ENCODE measurements around the gene GPATCH2. TPM values are rescaled to one million over a fixed set of nuclear protein-coding genes. Genes with fewer than 3 reads are reported as not detected.

Gene GPATCH2
- total RNA-seq, 1 experiment from 2014 or later, result 17.2 TPM

DNA sequence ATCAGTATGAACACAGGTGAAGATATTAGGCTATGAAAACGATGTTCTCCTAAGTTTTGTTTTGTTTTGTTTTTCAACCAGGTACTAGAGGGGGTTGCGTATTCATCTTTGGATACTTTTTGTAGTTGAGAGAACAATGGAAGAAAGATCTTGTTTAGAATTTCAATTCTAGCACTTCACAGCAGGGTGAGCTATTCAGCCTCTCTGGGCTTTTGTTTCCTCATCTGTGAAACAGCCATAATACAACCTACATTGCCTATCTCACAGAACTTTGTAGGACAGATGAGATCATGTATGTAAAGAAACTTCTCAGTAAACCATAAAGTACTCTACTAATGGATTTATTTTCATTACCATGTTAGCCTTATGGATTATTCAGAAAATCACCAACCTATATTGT, 199.5 kb downstream of the GPATCH2 start:
- H3K4me2 ChIP-seq (ENCODE audit: low read length), result no peak overlapping the region
- H3K9me2 ChIP-seq (replicated peaks; ENCODE audit: low read length), result no peaks in the 10 kb centered on the region
- no TSS peak for BruUV-seq (replicated peaks)
- H3K4me1 ChIP-seq (ENCODE audit: insufficient read depth, low read length), result no peaks in the 10 kb centered on the region
- no peaks in the 10 kb centered on the region for H3K79me2 ChIP-seq (ENCODE audit: low read length)
- no peak overlapping the region for H3K4me3 ChIP-seq (ENCODE audit: low read length)
- no peaks in the 10 kb centered on the region for H3F3A ChIP-seq (ENCODE audit: low read length, unreplicated experiment)
- no peak overlapping the region for H3K9ac ChIP-seq (ENCODE audit: low read length)
- 0 out of 2 replicates have a peak, but pooled peaks cover 2% of the 10 kb centered on the region for H3K36me3 ChIP-seq (ENCODE audit: low read depth, low read length)
- DNase-seq (peak; percentile 64), ATAC-seq (peak; percentile 81)
- no peaks in the 10 kb centered on the region for H4K20me1 ChIP-seq (ENCODE audit: low read length)
- no peak overlapping the region for H3K27ac ChIP-seq (ENCODE audit: low read length)
- intact Hi-C loops (cut with micrococcal nuclease), result loop anchor here (1.0 to 5.0 kb wide), 6 partner anchors 91 to 740 kb away; no protein-coding TSS in a partner anchor
- TF ChIP-seq, protein P1, sequence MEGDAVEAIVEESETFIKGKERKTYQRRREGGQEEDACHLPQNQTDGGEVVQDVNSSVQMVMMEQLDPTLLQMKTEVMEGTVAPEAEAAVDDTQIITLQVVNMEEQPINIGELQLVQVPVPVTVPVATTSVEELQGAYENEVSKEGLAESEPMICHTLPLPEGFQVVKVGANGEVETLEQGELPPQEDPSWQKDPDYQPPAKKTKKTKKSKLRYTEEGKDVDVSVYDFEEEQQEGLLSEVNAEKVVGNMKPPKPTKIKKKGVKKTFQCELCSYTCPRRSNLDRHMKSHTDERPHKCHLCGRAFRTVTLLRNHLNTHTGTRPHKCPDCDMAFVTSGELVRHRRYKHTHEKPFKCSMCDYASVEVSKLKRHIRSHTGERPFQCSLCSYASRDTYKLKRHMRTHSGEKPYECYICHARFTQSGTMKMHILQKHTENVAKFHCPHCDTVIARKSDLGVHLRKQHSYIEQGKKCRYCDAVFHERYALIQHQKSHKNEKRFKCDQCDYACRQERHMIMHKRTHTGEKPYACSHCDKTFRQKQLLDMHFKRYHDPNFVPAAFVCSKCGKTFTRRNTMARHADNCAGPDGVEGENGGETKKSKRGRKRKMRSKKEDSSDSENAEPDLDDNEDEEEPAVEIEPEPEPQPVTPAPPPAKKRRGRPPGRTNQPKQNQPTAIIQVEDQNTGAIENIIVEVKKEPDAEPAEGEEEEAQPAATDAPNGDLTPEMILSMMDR (conservative IDR thresholded peaks at IDR 0.05; ENCODE audit: low read depth, low read length), result peak; percentile 64
- no peak for TF ChIP-seq EZH2 (IDR thresholded peaks at IDR 0.05; ENCODE audit: low read length, unreplicated experiment)
- POLR2A ChIA-PET (ENCODE audit: unreplicated experiment), result no interaction called here
- no peak overlapping the region for H2AFZ ChIP-seq (ENCODE audit: low read length)
- no peaks in the 10 kb centered on the region for H3K9me3 ChIP-seq (ENCODE audit: low read length)
- no peaks in the 10 kb centered on the region for H3K27me3 ChIP-seq (ENCODE audit: low read length)
- CTCF ChIA-PET, result no interaction called here

DNA sequence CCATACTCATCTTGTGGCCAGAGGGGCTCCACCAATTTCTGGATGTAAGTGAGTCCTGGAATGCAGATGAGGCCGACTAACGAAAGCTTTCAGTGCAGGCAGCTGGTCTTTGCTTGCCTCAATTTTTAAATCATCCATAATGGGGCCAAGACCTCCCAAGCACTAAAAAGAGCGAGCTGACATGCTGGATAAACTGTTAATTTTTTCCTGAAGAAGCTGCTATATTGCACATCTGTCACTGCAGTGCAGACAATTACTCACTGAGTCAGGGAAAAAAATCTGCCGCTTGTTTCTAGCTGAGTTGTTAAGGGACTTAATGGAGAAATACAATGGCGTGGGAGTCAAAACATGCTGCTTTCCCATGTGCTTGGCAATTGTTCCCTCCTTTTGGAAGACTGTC, 205.5 kb downstream of the GPATCH2 start:
- Histone ChIP-seq H3K4me1 (ENCODE audit: insufficient read depth, low read length) (peaks cover 9% of the 10 kb centered on the region; the same call in 1 of the 2 replicates), H4K20me1 (ENCODE audit: low read length) (no peaks in the 10 kb centered on the region), H3K9me3 (ENCODE audit: low read length) (no peaks in the 10 kb centered on the region), H3K79me2 (ENCODE audit: low read length) (no peaks in the 10 kb centered on the region), H3K4me3 (ENCODE audit: low read length) (no peak overlapping the region), H3K9me2 (replicated peaks; ENCODE audit: low read length) (no peaks in the 10 kb centered on the region), H3K27me3 (ENCODE audit: low read length) (no peaks in the 10 kb centered on the region), H3K9ac (ENCODE audit: low read length) (no peak overlapping the region), H3K4me2 (ENCODE audit: low read length) (no peak overlapping the region), H3K27ac (ENCODE audit: low read length) (no peak overlapping the region), H3K36me3 (ENCODE audit: low read depth, low read length) (no peaks in the 10 kb centered on the region), H2AFZ (ENCODE audit: low read length) (no peak overlapping the region), H3F3A (ENCODE audit: low read length, unreplicated experiment) (no peaks in the 10 kb centered on the region)
- intact Hi-C loops (cut with micrococcal nuclease), result no loop called here
- TF ChIP-seq, protein P1 (conservative IDR thresholded peaks at IDR 0.05; ENCODE audit: low read depth, low read length), result no peak
- no peak for TF ChIP-seq EZH2 (IDR thresholded peaks at IDR 0.05; ENCODE audit: low read length, unreplicated experiment)
- no peak for TF ChIP-seq EZH2phosphoT487 (IDR thresholded peaks at IDR 0.05; ENCODE audit: borderline replicate concordance, low read length)
- no peak for DNase-seq
- POLR2A ChIA-PET (ENCODE audit: unreplicated experiment), result interaction anchor here (0.7 kb wide), 1 partner anchor 12 kb away, joined by 5 read pairs; no protein-coding TSS in a partner anchor
- no peak for ATAC-seq
- BruUV-seq (replicated peaks), result no TSS peak
- CTCF ChIA-PET, result no interaction called here

DNA sequence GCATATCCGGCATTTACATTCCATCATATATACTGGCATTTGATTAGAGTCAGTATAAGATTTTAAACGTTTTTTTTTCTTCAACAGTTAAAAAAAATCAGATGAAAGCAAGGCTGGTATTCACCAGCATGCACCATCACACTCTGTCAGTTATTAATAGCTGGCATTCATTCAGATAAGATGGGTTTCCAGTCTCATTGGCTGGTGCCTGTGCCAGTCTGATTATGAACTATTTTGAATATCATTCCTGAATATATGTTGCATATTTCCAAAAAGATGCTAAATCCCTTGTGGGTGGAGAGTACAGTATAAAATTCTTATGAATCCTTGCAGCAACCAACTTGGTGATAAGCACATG, 211.7 kb downstream of the GPATCH2 start:
- no peak overlapping the region for H3K4me2 ChIP-seq (ENCODE audit: low read length)
- intact Hi-C loops (cut with micrococcal nuclease), result no loop called here
- no peak overlapping the region for H3K27ac ChIP-seq (ENCODE audit: low read length)
- H3K36me3 ChIP-seq (ENCODE audit: low read depth, low read length), result no peaks in the 10 kb centered on the region
- H3K79me2 ChIP-seq (ENCODE audit: low read length), result no peaks in the 10 kb centered on the region
- no peak for ATAC-seq
- H3K4me3 ChIP-seq (ENCODE audit: low read length), result no peak overlapping the region
- no peaks in the 10 kb centered on the region for H3K9me2 ChIP-seq (replicated peaks; ENCODE audit: low read length)
- H3F3A ChIP-seq (ENCODE audit: low read length, unreplicated experiment), result no peaks in the 10 kb centered on the region
- DNase-seq, result no peak
- H4K20me1 ChIP-seq (ENCODE audit: low read length), result no peaks in the 10 kb centered on the region
- H3K4me1 ChIP-seq (ENCODE audit: insufficient read depth, low read length), result peaks cover 21% of the 10 kb centered on the region
- CTCF ChIA-PET, result interaction anchor here (0.6 kb wide), 2 partner anchors 16 to 97 kb away, joined by 3 read pairs; no protein-coding TSS in a partner anchor
- H3K9ac ChIP-seq (ENCODE audit: low read length), result no peak overlapping the region
- BruUV-seq (replicated peaks), result no TSS peak
- H2AFZ ChIP-seq (ENCODE audit: low read length), result no peak overlapping the region
- no peaks in the 10 kb centered on the region for H3K27me3 ChIP-seq (ENCODE audit: low read length)
- H3K9me3 ChIP-seq (ENCODE audit: low read length), result no peaks in the 10 kb centered on the region
- TF ChIP-seq EZH2 (IDR thresholded peaks at IDR 0.05; ENCODE audit: low read length, unreplicated experiment), result no peak
- TF ChIP-seq EZH2phosphoT487 (IDR thresholded peaks at IDR 0.05; ENCODE audit: borderline replicate concordance, low read length), result no peak
- POLR2A ChIA-PET (ENCODE audit: unreplicated experiment), result no interaction called here
